GM21367 (cell line): ENCODE measurements around the gene RSPH1.

Source experiments
- ATAC-seq: cut with Tn5 transposase; IDR thresholded peaks from one replicate; pipeline ENCODE4 v1.9.1; 2021; ENCODE audit not compliant: unreplicated experiment

The RSPH1 gene

GRCh38 chr21:42496120-42496838, at the start of gene RSPH1:
TSS of gene RSPH1 (minus strand) at chr21:42496224. CDS start at chr21:42496186, 38 bp downstream.
- ATAC-seq = peak; percentile 93

- ATAC-seq = no peak
Observed at GRCh38 chr21:42545745-42546144, 49.7 kb upstream of the RSPH1 start.

- ATAC-seq = no peak
Observed at GRCh38 chr21:42545317-42545716, 49.3 kb upstream of the RSPH1 start.

GRCh38 chr21:42544544-42544943, 48.5 kb upstream of the RSPH1 start:
- ATAC-seq = no peak

- no peak for ATAC-seq
Observed at GRCh38 chr21:42543106-42543847, 47.3 kb upstream of the RSPH1 start.

GRCh38 chr21:42542596-42542995, 46.6 kb upstream of the RSPH1 start:
- ATAC-seq = no peak

GRCh38 chr21:42542196-42542595, 46.2 kb upstream of the RSPH1 start:
- ATAC-seq = no peak

GRCh38 chr21:42541618-42542017, 45.6 kb upstream of the RSPH1 start:
- no peak for ATAC-seq

- ATAC-seq = no peak
Observed at GRCh38 chr21:42541174-42541573, 45.1 kb upstream of the RSPH1 start.

GRCh38 chr21:42540396-42540795, 44.4 kb upstream of the RSPH1 start:
- no peak for ATAC-seq

- ATAC-seq = no peak
Observed at GRCh38 chr21:42539931-42540343, 43.9 kb upstream of the RSPH1 start.

GRCh38 chr21:42539342-42539741, 43.3 kb upstream of the RSPH1 start:
- ATAC-seq = no peak

- ATAC-seq = no peak
Observed at GRCh38 chr21:42538479-42539275, 42.7 kb upstream of the RSPH1 start.

GRCh38 chr21:42537106-42537742, 41.2 kb upstream of the RSPH1 start:
- no peak for ATAC-seq

- no peak for ATAC-seq
Observed at GRCh38 chr21:42536601-42537000, 40.6 kb upstream of the RSPH1 start.

- peak; percentile 35 for ATAC-seq
Observed at GRCh38 chr21:42535602-42536171, 39.7 kb upstream of the RSPH1 start.

GRCh38 chr21:42534421-42535378, 38.7 kb upstream of the RSPH1 start:
- ATAC-seq = no peak

GRCh38 chr21:42533963-42534355, 37.9 kb upstream of the RSPH1 start:
- ATAC-seq = no peak

GRCh38 chr21:42533306-42533962, 37.4 kb upstream of the RSPH1 start:
- ATAC-seq = no peak
